Measurements from ENCODE around the gene IGFBPL1. TPM values are rescaled to one million over a fixed set of nuclear protein-coding genes. Genes with fewer than 3 reads are reported as not detected.

Gene IGFBPL1
- total and polyA plus RNA-seq, 4 donors, result 0.08 TPM; not detected in 3

DNA sequence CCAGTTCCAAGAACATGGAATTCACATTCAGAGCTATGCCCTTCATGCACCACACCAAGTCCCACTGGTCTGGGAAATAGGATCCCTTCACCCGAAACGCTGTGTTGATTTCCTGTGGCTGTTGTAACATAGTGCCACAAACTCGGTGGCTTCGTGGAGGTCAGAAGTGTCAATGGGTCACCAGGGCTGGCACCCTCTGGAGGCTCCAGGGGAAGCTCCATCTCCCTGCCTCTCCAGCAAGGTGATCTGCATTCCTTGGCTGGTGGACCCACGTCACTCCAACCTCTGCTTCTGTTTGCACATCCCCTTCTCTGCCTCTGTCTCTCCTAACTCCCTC lies 60.7 kb downstream of the IGFBPL1 start:
- TF ChIP-seq FOXA1 (IDR thresholded peaks at IDR 0.05), result no peak
- TF ChIP-seq, protein P1, sequence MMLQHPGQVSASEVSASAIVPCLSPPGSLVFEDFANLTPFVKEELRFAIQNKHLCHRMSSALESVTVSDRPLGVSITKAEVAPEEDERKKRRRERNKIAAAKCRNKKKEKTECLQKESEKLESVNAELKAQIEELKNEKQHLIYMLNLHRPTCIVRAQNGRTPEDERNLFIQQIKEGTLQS (IDR thresholded peaks at IDR 0.05), result no peak
- Histone ChIP-seq H3K27ac (ENCODE audit: low read depth in 1 of 2, low read length in 2 of 2) (no peak overlapping the region), H3K27me3 (ENCODE audit: control insufficient read depth in 4 of 4, insufficient read depth in 4 of 4, low read length in 3 of 4) (no peaks in the 10 kb centered on the region), H3K9me3 (ENCODE audit: control insufficient read depth in 4 of 4, low read length in 3 of 4) (no peaks in the 10 kb centered on the region), H3K36me3 (ENCODE audit: control insufficient read depth in 4 of 4, insufficient read depth in 3 of 4, low read depth in 1 of 4, low read length in 3 of 4) (no peaks in the 10 kb centered on the region), H3K4me3 (ENCODE audit: low read depth in 1 of 3, low read length in 3 of 3) (no peak overlapping the region), H3K4me1 (ENCODE audit: control insufficient read depth in 4 of 4, insufficient read depth in 4 of 4, low read length in 3 of 4) (peaks cover 0 to 6% (median 3%) of the 10 kb centered on the region in 4 donors), H3K9ac (ENCODE audit: low read depth in 1 of 2, low read length in 2 of 2) (no peak overlapping the region)
- 59% methylated on average over 5 of the region's 5 CpGs for WGBS
- no peak for DNase-seq (ENCODE audit: low spot score)

DNA sequence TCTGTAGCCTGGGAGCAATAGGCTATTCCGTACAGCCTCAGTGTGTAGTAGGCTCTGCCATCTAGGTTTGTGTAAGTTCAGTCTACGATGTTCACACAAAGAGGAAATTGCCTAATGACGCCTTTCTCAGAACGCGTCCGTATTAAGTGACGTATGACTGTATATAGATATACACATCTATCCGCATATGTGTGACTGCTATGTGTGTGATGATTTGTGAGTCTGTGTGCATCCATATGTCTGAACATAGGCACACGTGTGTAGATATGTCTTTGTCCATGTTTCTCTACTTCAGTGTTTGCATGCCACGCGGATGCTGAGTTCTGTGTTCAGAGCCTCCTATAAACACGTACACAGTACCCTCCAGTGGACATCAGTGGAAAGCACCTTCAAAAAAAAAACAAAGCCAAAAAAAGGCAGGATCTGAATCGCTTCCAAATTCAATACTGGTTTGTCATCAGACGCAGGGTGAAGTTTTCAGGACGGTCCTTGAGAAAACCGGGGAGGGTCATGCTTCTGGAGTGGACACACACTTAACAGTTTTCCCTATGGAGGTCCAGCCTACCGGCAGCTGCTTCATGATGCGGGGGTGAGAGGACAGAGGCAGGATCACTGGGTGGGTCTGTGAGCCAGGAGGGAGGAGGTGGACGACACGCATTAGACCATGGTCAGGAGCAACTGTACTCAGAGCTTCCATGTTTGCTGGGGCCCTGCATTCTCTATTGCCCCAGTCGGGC lies 61.2 kb downstream of the IGFBPL1 start:
- H3K9ac ChIP-seq (ENCODE audit: low read depth in 1 of 2, low read length in 2 of 2), result no peak overlapping the region
- H3K36me3 ChIP-seq (ENCODE audit: control insufficient read depth in 4 of 4, insufficient read depth in 3 of 4, low read depth in 1 of 4, low read length in 3 of 4), result no peaks in the 10 kb centered on the region
- no peak for TF ChIP-seq GABPA (IDR thresholded peaks at IDR 0.05 in 1 of 2, conservative IDR thresholded peaks at IDR 0.05 in 1 of 2)
- TF ChIP-seq, protein P2, sequence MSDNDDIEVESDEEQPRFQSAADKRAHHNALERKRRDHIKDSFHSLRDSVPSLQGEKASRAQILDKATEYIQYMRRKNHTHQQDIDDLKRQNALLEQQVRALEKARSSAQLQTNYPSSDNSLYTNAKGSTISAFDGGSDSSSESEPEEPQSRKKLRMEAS (IDR thresholded peaks at IDR 0.05), result no peak
- TF ChIP-seq, protein P3, sequence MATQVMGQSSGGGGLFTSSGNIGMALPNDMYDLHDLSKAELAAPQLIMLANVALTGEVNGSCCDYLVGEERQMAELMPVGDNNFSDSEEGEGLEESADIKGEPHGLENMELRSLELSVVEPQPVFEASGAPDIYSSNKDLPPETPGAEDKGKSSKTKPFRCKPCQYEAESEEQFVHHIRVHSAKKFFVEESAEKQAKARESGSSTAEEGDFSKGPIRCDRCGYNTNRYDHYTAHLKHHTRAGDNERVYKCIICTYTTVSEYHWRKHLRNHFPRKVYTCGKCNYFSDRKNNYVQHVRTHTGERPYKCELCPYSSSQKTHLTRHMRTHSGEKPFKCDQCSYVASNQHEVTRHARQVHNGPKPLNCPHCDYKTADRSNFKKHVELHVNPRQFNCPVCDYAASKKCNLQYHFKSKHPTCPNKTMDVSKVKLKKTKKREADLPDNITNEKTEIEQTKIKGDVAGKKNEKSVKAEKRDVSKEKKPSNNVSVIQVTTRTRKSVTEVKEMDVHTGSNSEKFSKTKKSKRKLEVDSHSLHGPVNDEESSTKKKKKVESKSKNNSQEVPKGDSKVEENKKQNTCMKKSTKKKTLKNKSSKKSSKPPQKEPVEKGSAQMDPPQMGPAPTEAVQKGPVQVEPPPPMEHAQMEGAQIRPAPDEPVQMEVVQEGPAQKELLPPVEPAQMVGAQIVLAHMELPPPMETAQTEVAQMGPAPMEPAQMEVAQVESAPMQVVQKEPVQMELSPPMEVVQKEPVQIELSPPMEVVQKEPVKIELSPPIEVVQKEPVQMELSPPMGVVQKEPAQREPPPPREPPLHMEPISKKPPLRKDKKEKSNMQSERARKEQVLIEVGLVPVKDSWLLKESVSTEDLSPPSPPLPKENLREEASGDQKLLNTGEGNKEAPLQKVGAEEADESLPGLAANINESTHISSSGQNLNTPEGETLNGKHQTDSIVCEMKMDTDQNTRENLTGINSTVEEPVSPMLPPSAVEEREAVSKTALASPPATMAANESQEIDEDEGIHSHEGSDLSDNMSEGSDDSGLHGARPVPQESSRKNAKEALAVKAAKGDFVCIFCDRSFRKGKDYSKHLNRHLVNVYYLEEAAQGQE (IDR thresholded peaks at IDR 0.05), result no peak
- TF ChIP-seq, protein P1 (IDR thresholded peaks at IDR 0.05), result no peak
- no peak for TF ChIP-seq RXRA (IDR thresholded peaks at IDR 0.05)
- no peak for TF ChIP-seq JUND (IDR thresholded peaks at IDR 0.05)
- no peak for TF ChIP-seq HNF4G (IDR thresholded peaks at IDR 0.05)
- TF ChIP-seq, protein P4, sequence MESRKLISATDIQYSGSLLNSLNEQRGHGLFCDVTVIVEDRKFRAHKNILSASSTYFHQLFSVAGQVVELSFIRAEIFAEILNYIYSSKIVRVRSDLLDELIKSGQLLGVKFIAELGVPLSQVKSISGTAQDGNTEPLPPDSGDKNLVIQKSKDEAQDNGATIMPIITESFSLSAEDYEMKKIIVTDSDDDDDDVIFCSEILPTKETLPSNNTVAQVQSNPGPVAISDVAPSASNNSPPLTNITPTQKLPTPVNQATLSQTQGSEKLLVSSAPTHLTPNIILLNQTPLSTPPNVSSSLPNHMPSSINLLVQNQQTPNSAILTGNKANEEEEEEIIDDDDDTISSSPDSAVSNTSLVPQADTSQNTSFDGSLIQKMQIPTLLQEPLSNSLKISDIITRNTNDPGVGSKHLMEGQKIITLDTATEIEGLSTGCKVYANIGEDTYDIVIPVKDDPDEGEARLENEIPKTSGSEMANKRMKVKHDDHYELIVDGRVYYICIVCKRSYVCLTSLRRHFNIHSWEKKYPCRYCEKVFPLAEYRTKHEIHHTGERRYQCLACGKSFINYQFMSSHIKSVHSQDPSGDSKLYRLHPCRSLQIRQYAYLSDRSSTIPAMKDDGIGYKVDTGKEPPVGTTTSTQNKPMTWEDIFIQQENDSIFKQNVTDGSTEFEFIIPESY (IDR thresholded peaks at IDR 0.05), result no peak
- no peak for TF ChIP-seq FOXA1 (IDR thresholded peaks at IDR 0.05)
- TF ChIP-seq SP1 (IDR thresholded peaks at IDR 0.05), result no peak
- TF ChIP-seq, protein P5, sequence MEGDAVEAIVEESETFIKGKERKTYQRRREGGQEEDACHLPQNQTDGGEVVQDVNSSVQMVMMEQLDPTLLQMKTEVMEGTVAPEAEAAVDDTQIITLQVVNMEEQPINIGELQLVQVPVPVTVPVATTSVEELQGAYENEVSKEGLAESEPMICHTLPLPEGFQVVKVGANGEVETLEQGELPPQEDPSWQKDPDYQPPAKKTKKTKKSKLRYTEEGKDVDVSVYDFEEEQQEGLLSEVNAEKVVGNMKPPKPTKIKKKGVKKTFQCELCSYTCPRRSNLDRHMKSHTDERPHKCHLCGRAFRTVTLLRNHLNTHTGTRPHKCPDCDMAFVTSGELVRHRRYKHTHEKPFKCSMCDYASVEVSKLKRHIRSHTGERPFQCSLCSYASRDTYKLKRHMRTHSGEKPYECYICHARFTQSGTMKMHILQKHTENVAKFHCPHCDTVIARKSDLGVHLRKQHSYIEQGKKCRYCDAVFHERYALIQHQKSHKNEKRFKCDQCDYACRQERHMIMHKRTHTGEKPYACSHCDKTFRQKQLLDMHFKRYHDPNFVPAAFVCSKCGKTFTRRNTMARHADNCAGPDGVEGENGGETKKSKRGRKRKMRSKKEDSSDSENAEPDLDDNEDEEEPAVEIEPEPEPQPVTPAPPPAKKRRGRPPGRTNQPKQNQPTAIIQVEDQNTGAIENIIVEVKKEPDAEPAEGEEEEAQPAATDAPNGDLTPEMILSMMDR (IDR thresholded peaks at IDR 0.05; ENCODE audit: low read depth, low read length, missing input control), result peak; percentile 77
- no peak for TF ChIP-seq YY1 (IDR thresholded peaks at IDR 0.05)
- peak; percentile 30 for TF ChIP-seq FOXA2 (IDR thresholded peaks at IDR 0.05)
- no peak for TF ChIP-seq HNF4A (conservative IDR thresholded peaks at IDR 0.05)
- peak; percentile 97 for TF ChIP-seq RAD21 (IDR thresholded peaks at IDR 0.05)
- TF ChIP-seq EGR1 (IDR thresholded peaks at IDR 0.05; ENCODE audit: low read depth in 2 of 2), result no peak
- no peak for TF ChIP-seq NR2F2 (IDR thresholded peaks at IDR 0.05)
- TF ChIP-seq TAF1 (conservative IDR thresholded peaks at IDR 0.05), result no peak
- H3K9me3 ChIP-seq (ENCODE audit: control insufficient read depth in 4 of 4, low read length in 3 of 4), result no peaks in the 10 kb centered on the region
- H3K4me1 ChIP-seq (ENCODE audit: control insufficient read depth in 4 of 4, insufficient read depth in 4 of 4, low read length in 3 of 4), result peaks cover 0 to 6% (median 3%) of the 10 kb centered on the region in 4 donors
- H3K27me3 ChIP-seq (ENCODE audit: control insufficient read depth in 4 of 4, insufficient read depth in 4 of 4, low read length in 3 of 4), result no peaks in the 10 kb centered on the region
- WGBS, result 40% methylated on average over 21 of the region's 21 CpGs
- H3K27ac ChIP-seq (ENCODE audit: low read depth in 1 of 2, low read length in 2 of 2), result no peak overlapping the region
- no peak for DNase-seq (ENCODE audit: low spot score)
- no peak overlapping the region for H3K4me3 ChIP-seq (ENCODE audit: low read depth in 1 of 3, low read length in 3 of 3)

Measured in liver (tissue), 9 donors.